Stimulated activated CD8-positive, alpha-beta memory T cell treated with anti-CD3 and anti-CD28 coated beads, Interleukin-4, amount 100 ng/mL, for 1 hour (primary cell): Measurements from ENCODE around the gene ZGRF1.
"Not testable (repeated sequence)": the region's sequence is repeated elsewhere in the genome, so short reads cannot be mapped to it uniquely, and the experiment has no call there.

Experiments
- DNase-seq, 2 donors: peaks; one replicate each; pipeline ENCODE4 v3.0.0-alpha.2; 2020; ENCODE audit warnings: low read depth in 2 of 2, low spot score in 1 of 2

The ZGRF1 gene

DNA sequence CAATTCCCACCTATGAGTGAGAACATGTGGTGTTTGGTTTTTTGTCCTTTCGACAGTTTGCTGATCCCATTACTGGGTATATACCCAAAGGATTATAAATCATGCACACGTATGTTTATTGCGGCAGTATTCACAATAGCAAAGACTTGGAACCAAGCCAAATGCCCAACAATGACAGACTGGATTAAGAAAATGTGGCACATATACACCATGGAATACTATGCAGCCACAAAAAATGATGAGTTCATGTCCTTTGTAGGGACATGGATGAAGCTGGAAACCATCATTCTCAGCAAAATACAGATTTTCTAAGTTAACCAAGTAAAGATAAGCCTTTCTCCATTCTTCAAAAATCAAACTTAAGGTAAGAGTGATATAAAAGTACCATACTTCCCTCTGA lies 82.4 kb downstream of the ZGRF1 start:
- DNase-seq = not testable (repeated sequence)

GRCh38 chr4:112552668-112553067 lies 84.0 kb downstream of the ZGRF1 start:
- no peak for DNase-seq

DNA sequence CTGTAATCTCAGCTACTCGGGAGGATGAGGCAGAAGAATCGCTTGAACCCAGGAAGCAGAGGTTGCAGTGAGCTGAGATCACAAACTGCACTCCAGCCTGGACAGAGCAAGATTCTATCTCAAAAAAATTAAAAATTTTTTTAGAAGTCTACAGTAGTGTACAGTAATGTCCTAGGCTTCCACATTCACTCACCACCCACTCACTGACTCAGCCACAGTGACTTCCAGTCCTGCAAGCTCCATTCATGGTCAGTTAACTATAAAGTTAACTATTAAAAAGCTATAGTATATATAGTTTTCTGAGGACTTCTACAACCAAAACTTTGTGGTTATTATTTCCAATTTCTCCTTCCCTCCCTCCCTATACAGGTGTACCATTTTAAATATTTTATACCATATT lies 86.0 kb downstream of the ZGRF1 start:
- DNase-seq = no peak

DNA sequence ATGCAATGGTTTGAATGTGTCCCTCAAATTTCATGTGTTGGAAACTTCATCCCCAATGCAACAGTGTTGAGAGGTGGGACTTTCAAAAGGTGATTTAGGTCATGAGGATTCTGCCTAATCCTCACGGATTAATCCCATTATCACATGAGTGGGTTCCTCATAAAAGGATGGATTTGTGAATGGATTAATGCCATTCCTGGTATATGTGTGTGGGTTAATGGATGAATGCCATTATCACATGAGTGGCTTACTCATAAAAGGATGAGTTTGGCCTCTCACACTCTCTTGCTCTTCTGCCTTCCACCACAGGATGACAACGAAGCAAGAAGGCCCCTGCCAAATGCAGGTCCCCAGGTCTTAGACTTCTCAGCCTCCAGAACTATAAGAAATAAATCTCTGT lies 90.2 kb downstream of the ZGRF1 start:
- no peak for DNase-seq

DNA sequence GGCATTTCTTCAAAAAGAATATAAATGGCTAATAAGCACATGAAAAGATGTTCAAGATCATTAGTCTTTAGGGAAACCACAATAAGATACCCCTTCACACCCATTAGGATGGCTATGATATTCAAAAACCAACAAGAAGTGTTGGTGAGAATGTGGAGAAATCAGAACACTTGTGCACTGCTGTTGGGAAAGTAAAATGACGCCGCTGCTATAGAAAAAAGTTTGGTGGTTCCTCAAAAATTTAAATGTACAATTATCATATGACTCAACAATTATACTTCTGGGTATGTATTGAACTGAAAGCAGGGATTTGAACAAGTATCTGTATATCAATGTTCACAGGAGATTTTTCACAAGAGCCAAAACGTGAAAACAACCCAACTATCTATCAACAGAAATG lies 91.4 kb downstream of the ZGRF1 start:
- DNase-seq = no peak

GRCh38 chr4:112540695-112541094 lies 96.0 kb downstream of the ZGRF1 start:
- DNase-seq = no peak

DNA sequence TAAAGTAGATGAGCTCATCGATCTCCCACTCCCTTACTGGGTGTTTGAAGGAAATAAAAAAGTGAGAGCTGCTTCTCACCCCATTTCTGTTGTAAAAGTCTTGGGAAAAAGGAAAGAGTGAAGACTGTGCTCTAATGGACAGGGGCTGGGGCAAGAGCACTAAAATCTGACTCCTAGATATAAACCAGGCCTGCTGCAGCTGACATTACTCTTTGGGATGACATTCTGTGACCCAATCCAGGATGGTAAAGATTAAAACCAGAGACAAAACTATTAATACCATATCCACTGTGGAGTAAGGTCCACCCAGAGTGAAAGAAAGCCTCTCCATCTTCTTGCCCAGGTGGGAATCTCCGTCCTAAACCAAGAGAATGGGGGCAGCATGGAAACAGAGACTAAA lies 100.6 kb downstream of the ZGRF1 start:
- no peak for DNase-seq

- DNase-seq = no peak
These were observed 104.4 kb downstream of the ZGRF1 start for GRCh38 chr4:112532267-112532666.

- DNase-seq = no peak
These were observed 105.6 kb downstream of the ZGRF1 start for GRCh38 chr4:112531146-112531545.

GRCh38 chr4:112526061-112526460 lies 110.6 kb downstream of the ZGRF1 start:
- DNase-seq = no peak

DNA sequence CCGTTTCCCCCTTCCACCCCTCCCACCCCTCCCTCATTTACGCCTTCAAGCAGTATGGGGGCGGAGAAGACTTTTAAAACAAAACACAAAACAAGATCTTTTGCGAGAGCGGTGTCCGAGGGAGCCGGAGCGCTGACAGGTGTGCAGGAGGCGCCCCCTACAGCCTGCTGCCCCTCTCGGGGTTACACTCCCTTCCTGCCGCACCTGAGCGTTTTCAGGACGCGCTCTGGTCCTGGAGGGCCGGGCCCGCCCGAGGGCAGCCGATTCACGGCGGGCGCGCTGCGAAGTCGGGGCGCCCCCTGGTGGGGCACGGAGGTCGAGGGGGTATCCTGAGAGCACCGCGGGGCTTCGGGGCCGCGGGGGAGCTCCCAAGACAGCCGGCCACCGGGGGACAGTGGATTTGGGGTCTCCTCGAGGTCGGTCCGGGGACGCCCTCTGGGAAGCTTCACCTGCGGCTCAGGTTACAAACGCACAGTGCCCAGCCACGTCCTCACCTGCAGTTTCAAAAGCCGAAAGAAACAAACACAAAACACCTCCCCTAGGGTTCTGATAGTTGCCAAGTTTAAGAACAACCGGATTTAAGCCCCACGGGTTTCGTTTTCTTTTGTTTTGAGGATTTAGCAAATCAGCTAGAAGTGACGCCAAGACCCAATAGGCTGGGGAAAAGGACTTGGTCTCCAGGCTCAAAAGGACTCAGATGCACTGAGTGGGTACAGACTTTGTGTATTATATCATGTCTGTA lies 112.8 kb downstream of the ZGRF1 start:
- DNase-seq = peak; percentile 44 to 53

- DNase-seq = no peak
These were observed 113.5 kb downstream of the ZGRF1 start for GRCh38 chr4:112523008-112523721.

- DNase-seq = not testable (repeated sequence)
These were observed 114.3 kb downstream of the ZGRF1 start for GRCh38 chr4:112522431-112522830.

GRCh38 chr4:112521123-112522023 lies 115.3 kb downstream of the ZGRF1 start:
- no peak for DNase-seq

- DNase-seq = no peak
These were observed 116.0 kb downstream of the ZGRF1 start for GRCh38 chr4:112520598-112521122.

DNA sequence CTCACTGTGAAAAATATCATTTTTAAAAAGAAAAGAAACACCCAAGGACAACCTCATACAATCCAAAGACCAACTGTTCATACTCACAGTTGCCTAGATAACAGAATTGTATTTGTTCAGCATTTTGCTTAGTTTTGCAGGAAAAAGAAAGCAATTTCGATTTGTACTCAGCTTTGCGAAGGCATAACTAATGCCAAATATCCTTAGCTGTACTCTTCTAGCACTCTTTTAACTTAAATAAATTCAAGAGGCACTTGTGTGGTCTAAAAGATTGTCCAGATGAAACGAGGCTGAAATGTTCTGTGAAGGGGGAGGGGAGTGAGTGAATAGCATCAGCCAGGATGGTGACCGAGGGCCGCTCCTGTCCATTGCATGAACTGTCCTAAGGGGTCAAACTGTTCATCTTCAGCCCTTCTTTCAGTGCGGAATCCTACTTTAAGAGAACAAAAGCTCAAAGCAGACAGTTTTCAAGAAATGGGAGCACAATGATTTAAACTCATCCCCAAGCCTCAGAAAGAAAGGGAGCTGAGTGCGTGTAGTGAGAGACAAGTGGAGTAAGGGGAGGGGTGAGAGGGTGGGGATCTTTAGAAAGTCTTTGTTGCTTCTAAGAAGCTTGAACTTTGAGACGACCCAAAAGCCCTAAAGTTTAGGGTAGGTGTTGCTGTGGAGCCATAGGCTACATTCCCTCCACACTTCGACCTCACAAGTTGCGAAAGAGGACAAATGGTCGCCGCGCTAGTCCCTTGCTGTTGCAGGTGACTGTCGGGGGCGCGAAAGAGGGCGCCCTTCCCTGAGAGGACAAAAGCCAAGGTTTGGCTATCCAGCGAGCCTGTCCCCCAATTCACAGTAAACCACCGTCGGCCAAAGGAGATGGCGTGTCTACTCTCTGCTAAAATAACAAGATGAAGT lies 116.8 kb downstream of the ZGRF1 start:
- DNase-seq = no peak

- DNase-seq = no peak
These were observed 118.0 kb downstream of the ZGRF1 start for GRCh38 chr4:112518675-112519074.

DNA sequence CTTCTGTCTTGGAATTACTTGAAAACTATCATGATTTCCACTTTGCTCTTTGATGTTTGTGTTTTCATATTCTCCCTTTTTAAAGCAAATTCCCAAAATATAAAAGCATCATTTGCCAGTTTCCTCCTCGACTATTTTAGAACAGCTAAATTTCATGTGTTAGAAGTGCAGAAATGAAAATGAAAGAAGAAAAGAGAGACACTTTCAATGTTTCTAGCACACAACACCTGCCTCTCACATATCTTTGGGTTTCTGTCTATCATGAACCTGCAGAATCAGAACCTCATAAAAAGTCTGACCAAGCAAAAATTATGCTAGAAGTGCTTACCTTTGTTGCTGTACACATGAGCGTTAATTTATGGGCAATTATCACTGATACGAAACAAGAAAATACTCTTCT lies 118.8 kb downstream of the ZGRF1 start:
- DNase-seq = no peak

- no peak for DNase-seq
These were observed 119.6 kb downstream of the ZGRF1 start for GRCh38 chr4:112517067-112517634.

GRCh38 chr4:112516471-112517066 lies 120.1 kb downstream of the ZGRF1 start:
- no peak for DNase-seq
